CD14-positive monocyte (primary cell): ENCODE data around the gene ENTPD5. TPM values are rescaled to one million over a fixed set of nuclear protein-coding genes. Genes with fewer than 3 reads are reported as not detected.

Experiments
- DNase-seq, 3 donors: peaks; one replicate each; pipeline ENCODE4 v3.0.0-alpha.2; 2011 to 2022
- H2AFZ ChIP-seq: 2 replicates; pipeline ENCODE4 v1.6.0; 2012; ENCODE audit warnings: mild to moderate bottlenecking, low read depth, low read length, inconsistent platforms; ENCODE audit not compliant: insufficient read depth, poor library complexity, severe bottlenecking
- H3K27ac ChIP-seq, 2 donors: 1 replicate in 1 of 2; 2 replicates in 1 of 2; pipeline ENCODE4 v1.5.1; 2012 to 2013; ENCODE audit warnings: low read length in 2 of 2, control low read depth in 1 of 2, inconsistent platforms in 1 of 2, low read depth in 1 of 2, mild to moderate bottlenecking in 1 of 2
- H3K27me3 ChIP-seq, 2 donors: one replicate each; pipeline versions ENCODE4 v1.6.0 to v1.6.1; 2011 to 2013; ENCODE audit warnings: low read length in 2 of 2; ENCODE audit not compliant: control insufficient read depth in 2 of 2, insufficient read depth in 2 of 2
- H3K36me3 ChIP-seq, 2 donors: replicated peaks in 1 of 2; 1 replicate in 1 of 2; 2 replicates in 1 of 2; pipeline versions ENCODE4 v1.5.1 to v1.6.1; 2012 to 2013; ENCODE audit warnings: low read length in 2 of 2, control low read depth in 1 of 2, inconsistent platforms in 1 of 2, mild to moderate bottlenecking in 1 of 2; ENCODE audit not compliant: insufficient read depth in 2 of 2, control insufficient read depth in 1 of 2
- H3K4me1 ChIP-seq, 2 donors: 1 replicate in 1 of 2; 2 replicates in 1 of 2; pipeline versions ENCODE4 v1.5.1 to v1.6.1; 2012 to 2013; ENCODE audit warnings: low read length in 2 of 2, control low read depth in 1 of 2, inconsistent platforms in 1 of 2, mild to moderate bottlenecking in 1 of 2, moderate library complexity in 1 of 2; ENCODE audit not compliant: insufficient read depth in 2 of 2, control insufficient read depth in 1 of 2
- H3K4me2 ChIP-seq: replicated peaks from 2 replicates; pipeline ENCODE3; 2012; ENCODE audit warnings: low read length, moderate library complexity, mild to moderate bottlenecking; ENCODE audit not compliant: poor library complexity, severe bottlenecking; ENCODE audit errors: extremely low read depth
- H3K4me3 ChIP-seq, 3 experiments: fragments of 200-600 bp in 1 of 3; sonication (generic) in 1 of 3; replicated peaks in 1 of 3; 1 replicate in 2 of 3; 2 replicates in 1 of 3; pipeline ENCODE4 v1.5.1; 2011 to 2013; ENCODE audit warnings: low read length in 3 of 3, mild to moderate bottlenecking in 3 of 3, control low read depth in 2 of 3, low read depth in 2 of 3, inconsistent platforms in 1 of 3, moderate library complexity in 1 of 3
- H3K79me2 ChIP-seq: 2 replicates; pipeline ENCODE4 v1.6.0; 2012; ENCODE audit warnings: mild to moderate bottlenecking, control low read depth, inconsistent platforms, low read length, moderate library complexity; ENCODE audit not compliant: insufficient read depth
- H3K9ac ChIP-seq: 2 replicates; pipeline ENCODE4 v1.6.0; 2017; ENCODE audit warnings: low read length, mild to moderate bottlenecking; ENCODE audit not compliant: insufficient read depth, poor library complexity, severe bottlenecking
- H3K9me3 ChIP-seq, 2 donors: replicated peaks in 1 of 2; 1 replicate in 1 of 2; 2 replicates in 1 of 2; pipeline versions ENCODE4 v1.5.1 to v1.6.1; 2012 to 2013; ENCODE audit warnings: low read length in 2 of 2, control low read depth in 1 of 2; ENCODE audit not compliant: control insufficient read depth in 1 of 2, insufficient read depth in 1 of 2
- H4K20me1 ChIP-seq: 2 replicates; pipeline ENCODE4 v1.6.0; 2012; ENCODE audit warnings: mild to moderate bottlenecking, low read length, control low read depth, moderate library complexity; ENCODE audit not compliant: insufficient read depth
- H3K27ac Mint-ChIP-seq, 7 donors: one replicate each; pipeline ENCODE4 v1.8.0; 2020; ENCODE audit warnings: mild to moderate bottlenecking in 7 of 7, mixed read lengths in 7 of 7, moderate library complexity in 6 of 7, inconsistent platforms in 2 of 7
- H3K27me3 Mint-ChIP-seq, 3 donors: one replicate each; pipeline ENCODE4 v1.8.0; 2021 to 2022; ENCODE audit warnings: low read depth in 3 of 3, mild to moderate bottlenecking in 3 of 3, mixed read lengths in 3 of 3, moderate library complexity in 3 of 3, inconsistent platforms in 1 of 3
- H3K36me3 Mint-ChIP-seq, 2 donors: one replicate each; pipeline ENCODE4 v1.8.0; 2020; ENCODE audit warnings: mixed read lengths in 2 of 2, inconsistent platforms in 1 of 2, mild to moderate bottlenecking in 1 of 2
- H3K4me1 Mint-ChIP-seq: one replicate; pipeline ENCODE4 v1.8.0; 2020; ENCODE audit warnings: mild to moderate bottlenecking, mixed read lengths
- H3K4me3 Mint-ChIP-seq, 2 donors: one replicate each; pipeline ENCODE4 v1.8.0; 2020; ENCODE audit warnings: mild to moderate bottlenecking in 2 of 2, mixed read lengths in 2 of 2, moderate library complexity in 1 of 2
- H3K9me3 Mint-ChIP-seq, 7 donors: one replicate each; pipeline ENCODE4 v1.8.0; 2020 to 2022; ENCODE audit warnings: mixed read lengths in 7 of 7, mild to moderate bottlenecking in 6 of 7, moderate library complexity in 6 of 7, inconsistent platforms in 2 of 7
- WGBS: methylation state at CpG from one replicate; pipeline ENCODE4 v1.1.5; 2013; ENCODE audit warnings: missing lambda C conversion rate; ENCODE audit not compliant: insufficient coverage; 5-methylcytosine and 5-hydroxymethylcytosine counted together
- intact Hi-C, 2 donors: fragments of 100-400 bp; cut with micrococcal nuclease; formaldehyde crosslinking; loops; one replicate each; pipeline versions ENCODE4 v1.15.0 to v1.15.1; 2023
- polyA plus RNA-seq, 3 donors: library from polyadenylated mRNA; depleted of rRNA in 1 of 3; unstranded in 2 of 3; stranded (reverse) in 1 of 3; fragments of 300-500 nt in 2 of 3; fragments of >200 nt in 1 of 3; fragmentation: Illumina TruSeq in 2 of 3; gene quantifications; 1 replicate in 2 of 3; 2 replicates in 1 of 3; pipeline ENCODE4 v1.2.3, GENCODE V29; 2012 to 2021
- TF ChIP-seq, protein P1 (sequence below): fragments of 200-600 bp; IDR thresholded peaks from one replicate; pipeline ENCODE4 v1.8.0; 2022; ENCODE audit warnings: antibody characterized with exemption, mild to moderate bottlenecking

ENTPD5 gene
- polyA plus RNA-seq, 3 donors: 2.3 to 4.3 (median 2.7) TPM

DNA sequence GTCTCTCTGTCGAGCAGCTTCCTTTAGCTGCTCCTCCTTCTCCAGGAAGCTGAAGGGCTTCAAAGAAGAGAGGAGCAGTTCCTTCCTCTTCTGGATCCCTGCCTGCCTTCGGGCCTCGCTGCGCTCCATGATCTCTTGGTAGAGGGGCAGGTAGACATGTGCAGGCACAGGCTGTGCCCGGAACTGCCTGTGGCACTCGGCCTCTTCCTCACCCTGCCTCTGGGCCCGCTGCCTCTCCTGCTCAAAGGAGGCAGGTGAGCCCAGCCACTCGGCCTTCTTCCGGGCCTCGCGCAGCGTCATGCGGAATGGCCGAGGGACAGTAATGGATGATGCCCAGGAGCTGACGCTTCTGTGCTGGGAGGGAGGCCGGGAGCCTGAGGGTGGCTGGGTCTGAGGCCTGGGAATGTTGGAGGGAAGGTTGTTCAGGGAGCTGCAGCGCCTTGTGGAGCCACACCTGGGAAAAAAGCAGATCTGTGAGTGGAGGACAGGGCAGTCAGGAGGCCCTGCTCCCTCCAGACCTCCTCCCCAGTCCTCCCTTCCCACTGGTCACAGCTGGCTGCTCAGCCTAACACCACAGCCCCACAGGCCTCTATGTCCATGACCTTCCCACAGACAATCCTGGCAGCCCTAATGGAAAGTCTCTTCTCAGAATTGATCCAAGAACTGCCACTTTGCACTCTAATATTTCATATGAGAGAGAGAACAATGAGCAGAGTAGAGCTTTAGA is 74.5 kb downstream of the ENTPD5 start:
- Mint-ChIP-seq H3K27me3 (peaks cover 0 to 4% (median 1%) of the 10 kb centered on the region in 3 donors), H3K4me3 (no peak overlapping the region), H3K9me3 (peaks cover 0 to 2% (median 0%) of the 10 kb centered on the region in 7 donors), H3K27ac (peak overlapping the region in 6 of 7 donors; percentile 75 to 89 (median 80)), H3K4me1 (peaks cover 40% of the 10 kb centered on the region), H3K36me3 (peaks cover 7 to 11% of the 10 kb centered on the region in 2 donors)
- peaks cover 38 to 41% of the 10 kb centered on the region in 2 donors for H3K4me1 ChIP-seq
- peak overlapping the region; percentile 22 for H3K4me2 ChIP-seq
- no peak overlapping the region for H3K9ac ChIP-seq
- peak overlapping the region; percentile 7 to 68 for H3K27ac ChIP-seq
- 91% methylated on average over 13 of the region's 17 CpGs for WGBS
- DNase-seq: peak in 2 of 3 donors; percentile 11
- H3K27me3 ChIP-seq: no peaks in the 10 kb centered on the region
- peak overlapping the region; percentile 74 for H2AFZ ChIP-seq
- no peaks in the 10 kb centered on the region for H4K20me1 ChIP-seq
- intact Hi-C loops: loop anchor here in 1 of 2 donors (10.0 kb wide), 1 partner anchor 70 kb away; the partner anchor contains the start of genes BBOF1 and ENTPD5
- TF ChIP-seq, protein P1, sequence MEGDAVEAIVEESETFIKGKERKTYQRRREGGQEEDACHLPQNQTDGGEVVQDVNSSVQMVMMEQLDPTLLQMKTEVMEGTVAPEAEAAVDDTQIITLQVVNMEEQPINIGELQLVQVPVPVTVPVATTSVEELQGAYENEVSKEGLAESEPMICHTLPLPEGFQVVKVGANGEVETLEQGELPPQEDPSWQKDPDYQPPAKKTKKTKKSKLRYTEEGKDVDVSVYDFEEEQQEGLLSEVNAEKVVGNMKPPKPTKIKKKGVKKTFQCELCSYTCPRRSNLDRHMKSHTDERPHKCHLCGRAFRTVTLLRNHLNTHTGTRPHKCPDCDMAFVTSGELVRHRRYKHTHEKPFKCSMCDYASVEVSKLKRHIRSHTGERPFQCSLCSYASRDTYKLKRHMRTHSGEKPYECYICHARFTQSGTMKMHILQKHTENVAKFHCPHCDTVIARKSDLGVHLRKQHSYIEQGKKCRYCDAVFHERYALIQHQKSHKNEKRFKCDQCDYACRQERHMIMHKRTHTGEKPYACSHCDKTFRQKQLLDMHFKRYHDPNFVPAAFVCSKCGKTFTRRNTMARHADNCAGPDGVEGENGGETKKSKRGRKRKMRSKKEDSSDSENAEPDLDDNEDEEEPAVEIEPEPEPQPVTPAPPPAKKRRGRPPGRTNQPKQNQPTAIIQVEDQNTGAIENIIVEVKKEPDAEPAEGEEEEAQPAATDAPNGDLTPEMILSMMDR: no peak
- peaks cover 3 to 12% of the 10 kb centered on the region in 2 donors for H3K36me3 ChIP-seq
- H3K79me2 ChIP-seq: no peaks in the 10 kb centered on the region
- H3K9me3 ChIP-seq: no peaks in the 10 kb centered on the region
- H3K4me3 ChIP-seq: peak overlapping the region in 1 of 3 experiments; percentile 37

DNA sequence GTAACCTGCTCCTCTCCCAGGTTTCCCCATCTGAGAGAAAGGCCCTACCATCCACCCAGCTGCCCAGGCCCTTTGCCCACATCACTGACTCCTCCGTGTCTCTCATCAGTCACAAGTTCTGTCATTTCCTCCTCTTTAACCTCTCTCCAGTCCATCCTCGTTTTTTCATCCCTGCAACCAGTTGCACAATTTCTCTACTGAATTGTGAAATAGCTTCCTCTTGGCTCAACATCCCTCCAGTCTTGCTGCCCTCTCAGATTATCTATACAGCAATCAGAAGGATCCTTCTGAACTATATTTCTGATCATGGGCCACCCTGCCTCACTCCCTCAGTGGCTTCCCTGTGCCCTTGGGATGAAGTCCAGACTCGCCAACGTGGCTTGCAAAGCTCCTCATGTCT is 76.0 kb downstream of the ENTPD5 start:
- H3K4me1 Mint-ChIP-seq: peaks cover 37% of the 10 kb centered on the region
- H3K36me3 ChIP-seq: peaks cover 3 to 17% of the 10 kb centered on the region in 2 donors
- H3K4me2 ChIP-seq: peak overlapping the region; percentile 22
- peak overlapping the region; percentile 1 to 47 for H3K4me3 Mint-ChIP-seq
- H3K4me1 ChIP-seq: peaks cover 33 to 35% of the 10 kb centered on the region in 2 donors
- intact Hi-C loops: loop anchor here in 1 of 2 donors (10.0 kb wide), 1 partner anchor 72 kb away; the partner anchor contains the start of genes BBOF1 and ENTPD5
- WGBS: 4% methylated on average over 4 of the region's 4 CpGs
- no peaks in the 10 kb centered on the region for H4K20me1 ChIP-seq
- H3K4me3 ChIP-seq: peak overlapping the region in 1 of 3 experiments; percentile 20
- no peak overlapping the region for H3K9ac ChIP-seq
- H3K9me3 ChIP-seq: no peaks in the 10 kb centered on the region
- peaks cover 0 to 4% (median 1%) of the 10 kb centered on the region in 3 donors for H3K27me3 Mint-ChIP-seq
- H3K9me3 Mint-ChIP-seq: peaks cover 0 to 2% (median 0%) of the 10 kb centered on the region in 7 donors
- TF ChIP-seq, protein P1: no peak
- H2AFZ ChIP-seq: peak overlapping the region; percentile 33
- H3K79me2 ChIP-seq: no peaks in the 10 kb centered on the region
- H3K36me3 Mint-ChIP-seq: peaks cover 11 to 12% of the 10 kb centered on the region in 2 donors
- DNase-seq: peak; percentile 74 to 89 (median 78)
- no peaks in the 10 kb centered on the region for H3K27me3 ChIP-seq
- H3K27ac Mint-ChIP-seq: peak overlapping the region; percentile 75 to 90 (median 85)
- peak overlapping the region; percentile 43 to 68 for H3K27ac ChIP-seq
